Posterior cingulate gyrus (tissue), 11 donors: ENCODE data around the gene P4HB.
"Not testable (repeated sequence)": the region's sequence is repeated elsewhere in the genome, so short reads cannot be mapped to it uniquely, and the experiment has no call there.

Source experiments
- DNase-seq, 10 donors: peaks; one replicate each; pipeline versions ENCODE4 v3.0.0 to v3.0.0-alpha.2; 2020 to 2021; ENCODE audit warnings: mixed read lengths in 3 of 10
- intact Hi-C: fragments of 100-400 bp; cut with DNase I; formaldehyde crosslinking; loops from one replicate; pipeline ENCODE4 v1.15.1; 2023

P4HB gene

DNA sequence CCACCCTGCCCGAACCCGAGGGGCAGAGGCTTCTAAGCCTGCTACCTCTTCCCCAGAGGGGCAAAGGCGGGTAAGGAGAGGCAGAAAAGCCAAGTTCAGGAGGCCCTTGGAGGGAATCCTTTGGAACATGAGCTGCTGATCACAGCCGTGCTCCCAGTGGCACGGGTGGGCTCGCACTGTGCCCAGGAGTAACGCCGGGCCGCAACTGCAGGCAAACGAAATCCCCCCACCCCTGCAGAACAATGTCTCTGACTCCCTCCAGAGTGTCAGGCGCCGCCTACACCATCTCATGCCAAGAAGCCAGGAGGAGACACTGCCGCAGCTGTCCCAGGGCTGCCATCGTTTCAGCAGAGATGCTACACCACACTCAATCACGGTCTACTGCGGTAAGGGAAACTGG is 8.9 kb downstream of the P4HB start:
- DNase-seq = no peak
- intact Hi-C loops = no loop called here

- no peak for DNase-seq
- intact Hi-C loops = no loop called here
These were observed 10.9 kb downstream of the P4HB start for GRCh38 chr17:81849457-81849856.

DNA sequence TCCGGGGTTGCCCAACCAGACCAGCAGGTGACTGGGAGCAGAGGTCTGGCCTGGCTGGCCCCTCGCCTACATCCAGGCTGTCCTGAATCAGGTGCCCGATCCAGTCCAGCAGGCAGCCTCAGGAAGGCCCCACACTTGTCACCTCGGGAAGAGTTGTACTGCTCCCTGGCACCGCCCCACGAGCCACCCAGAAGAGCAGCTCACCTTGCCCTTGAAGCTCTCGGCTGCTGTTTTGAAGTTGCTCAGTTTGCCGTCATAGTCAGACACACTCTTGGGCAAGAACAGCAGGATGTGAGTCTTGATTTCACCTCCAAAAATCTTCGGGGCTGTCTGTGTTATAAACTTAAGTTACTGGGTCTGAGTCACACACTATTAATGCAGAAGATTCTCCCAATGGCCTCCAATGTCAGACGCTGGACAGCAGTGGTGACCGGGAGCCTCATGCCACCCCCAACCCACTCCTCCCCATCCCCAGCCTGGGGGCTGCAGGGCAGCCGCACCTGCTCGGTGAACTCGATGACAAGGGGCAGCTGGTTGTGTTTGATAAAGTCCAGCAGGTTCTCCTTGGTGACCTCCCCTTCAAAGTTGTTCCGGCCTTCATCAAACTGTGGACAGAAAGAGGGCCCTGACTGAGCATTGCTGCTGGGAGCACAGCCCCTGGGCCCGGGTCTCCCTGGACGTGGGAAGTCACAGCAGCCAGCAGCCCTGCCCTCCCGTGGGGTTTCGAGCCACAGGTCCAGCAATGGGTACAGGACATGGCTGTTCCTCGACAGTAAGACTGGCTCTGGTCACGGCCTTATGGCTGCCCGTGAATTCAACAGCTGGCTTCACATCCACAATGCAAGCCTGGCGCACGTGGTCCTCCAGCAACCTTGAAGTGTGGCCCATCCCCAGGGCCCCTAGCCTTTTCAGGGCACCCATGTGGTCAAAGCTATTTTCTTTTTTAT is 13.3 kb downstream of the P4HB start:
- DNase-seq = no peak
- intact Hi-C loops = no loop called here

DNA sequence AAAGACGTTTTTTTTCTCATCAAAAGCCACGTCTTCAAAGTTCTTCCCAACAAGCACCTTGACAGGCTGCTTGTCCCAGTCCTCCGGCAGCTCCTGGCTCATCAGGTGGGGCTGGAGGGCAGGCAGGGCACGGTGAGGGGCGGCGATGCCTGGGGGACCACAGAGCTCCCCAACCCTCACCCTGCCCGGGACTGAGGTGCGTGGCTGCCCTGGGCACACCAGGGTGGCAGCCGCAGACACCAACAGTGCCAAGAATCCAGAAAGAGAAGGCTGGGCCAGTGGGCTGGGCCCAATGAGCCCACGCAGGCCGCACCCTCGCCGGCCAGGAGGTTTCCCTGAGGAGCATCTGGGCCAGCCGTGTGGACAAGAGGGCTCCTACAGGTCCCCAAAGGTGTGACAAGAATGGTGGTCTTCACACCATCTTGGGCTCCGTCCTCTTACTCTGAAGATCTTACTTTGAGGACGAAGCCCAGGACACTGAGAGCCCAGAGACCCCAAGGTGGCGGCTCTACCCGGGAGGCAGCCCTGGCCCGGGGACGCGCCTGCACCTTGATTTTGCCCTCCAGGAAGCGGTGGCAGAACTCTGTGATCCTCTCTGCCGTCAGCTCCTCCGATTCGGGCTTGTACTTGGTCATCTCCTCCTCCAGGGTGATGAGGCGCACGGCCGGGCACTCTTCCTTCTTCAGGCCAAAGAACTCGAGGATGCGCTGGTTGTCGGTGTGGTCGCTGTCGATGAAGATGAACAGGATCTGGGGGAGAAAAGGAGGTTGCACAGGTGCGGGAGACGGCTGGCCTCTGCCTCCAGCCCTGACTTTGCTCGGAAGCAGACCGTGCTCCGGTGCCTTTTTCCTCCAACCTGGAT is 14.2 kb downstream of the P4HB start:
- intact Hi-C loops = no loop called here
- DNase-seq = no peak

- intact Hi-C loops = no loop called here
These were observed 15.0 kb downstream of the P4HB start for GRCh38 chr17:81845361-81845760.

DNA sequence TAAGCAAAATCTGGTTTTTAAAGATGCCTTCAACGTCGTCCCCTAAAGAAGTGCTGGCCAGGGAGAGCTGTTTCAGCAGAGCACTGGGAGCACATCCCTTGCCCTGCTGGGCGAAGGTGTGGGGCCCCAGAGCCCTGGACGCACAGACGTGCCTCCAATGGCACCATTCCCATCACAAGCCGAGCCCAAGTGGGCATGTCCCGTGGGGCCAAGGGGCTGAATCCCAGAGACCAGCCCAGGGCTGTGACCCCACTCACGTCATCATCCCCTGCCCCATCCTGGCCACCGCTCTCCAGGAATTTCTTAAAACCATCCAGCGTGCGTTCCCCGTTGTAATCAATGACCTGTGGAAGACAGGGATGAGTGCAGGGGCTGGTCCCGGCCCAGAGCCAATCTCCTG is 15.4 kb downstream of the P4HB start:
- DNase-seq = no peak
- intact Hi-C loops = no loop called here

More at GRCh38 chr17:81845361-81845760, 15.0 kb downstream of the P4HB start:
- no peak for DNase-seq

- DNase-seq = no peak
- intact Hi-C loops = no loop called here
These were observed 15.9 kb downstream of the P4HB start for GRCh38 chr17:81844327-81844851.

- DNase-seq = no peak
- intact Hi-C loops = no loop called here
These were observed 16.5 kb downstream of the P4HB start for GRCh38 chr17:81843713-81844326.

GRCh38 chr17:81842725-81843504 is 17.4 kb downstream of the P4HB start:
- DNase-seq = no peak
- intact Hi-C loops = no loop called here

DNA sequence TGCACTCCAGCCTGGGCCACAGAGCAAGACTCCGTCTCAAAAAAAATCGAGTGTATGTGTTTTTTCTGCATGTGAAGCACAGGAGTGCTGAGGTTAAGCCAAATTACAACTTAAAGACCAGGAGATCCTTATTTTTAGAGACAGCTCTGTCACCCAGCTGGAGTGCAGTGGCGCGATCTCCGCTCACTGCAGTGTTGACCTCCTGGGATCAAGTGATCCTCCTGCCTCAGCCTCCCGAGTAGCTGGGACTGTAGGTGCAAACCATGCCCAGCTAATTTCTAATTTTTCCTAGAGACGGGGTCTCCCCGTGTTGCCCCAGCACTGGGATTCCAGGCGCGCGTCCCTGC is 18.0 kb downstream of the P4HB start:
- DNase-seq = no peak
- intact Hi-C loops = no loop called here

DNA sequence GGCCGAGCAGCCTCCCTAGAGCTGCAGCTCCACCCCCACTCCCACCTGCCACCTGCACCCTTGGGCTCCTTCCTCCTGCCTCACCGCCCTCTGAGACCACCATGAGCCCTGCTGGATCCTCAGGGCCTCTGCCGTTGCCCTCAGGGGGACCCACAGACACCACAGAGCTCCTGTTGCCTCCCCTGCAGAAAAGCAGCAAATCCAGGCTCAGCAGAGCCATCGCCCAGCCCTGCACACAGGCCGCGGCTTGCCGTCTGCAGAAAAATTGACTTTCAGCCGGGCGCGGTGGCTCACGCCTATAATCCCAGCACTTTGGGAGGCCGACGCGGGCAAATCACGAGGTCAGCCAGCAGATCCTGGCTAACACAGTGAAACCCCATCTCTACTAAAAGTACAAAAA is 18.5 kb downstream of the P4HB start:
- intact Hi-C loops = no loop called here
- DNase-seq = no peak

DNA sequence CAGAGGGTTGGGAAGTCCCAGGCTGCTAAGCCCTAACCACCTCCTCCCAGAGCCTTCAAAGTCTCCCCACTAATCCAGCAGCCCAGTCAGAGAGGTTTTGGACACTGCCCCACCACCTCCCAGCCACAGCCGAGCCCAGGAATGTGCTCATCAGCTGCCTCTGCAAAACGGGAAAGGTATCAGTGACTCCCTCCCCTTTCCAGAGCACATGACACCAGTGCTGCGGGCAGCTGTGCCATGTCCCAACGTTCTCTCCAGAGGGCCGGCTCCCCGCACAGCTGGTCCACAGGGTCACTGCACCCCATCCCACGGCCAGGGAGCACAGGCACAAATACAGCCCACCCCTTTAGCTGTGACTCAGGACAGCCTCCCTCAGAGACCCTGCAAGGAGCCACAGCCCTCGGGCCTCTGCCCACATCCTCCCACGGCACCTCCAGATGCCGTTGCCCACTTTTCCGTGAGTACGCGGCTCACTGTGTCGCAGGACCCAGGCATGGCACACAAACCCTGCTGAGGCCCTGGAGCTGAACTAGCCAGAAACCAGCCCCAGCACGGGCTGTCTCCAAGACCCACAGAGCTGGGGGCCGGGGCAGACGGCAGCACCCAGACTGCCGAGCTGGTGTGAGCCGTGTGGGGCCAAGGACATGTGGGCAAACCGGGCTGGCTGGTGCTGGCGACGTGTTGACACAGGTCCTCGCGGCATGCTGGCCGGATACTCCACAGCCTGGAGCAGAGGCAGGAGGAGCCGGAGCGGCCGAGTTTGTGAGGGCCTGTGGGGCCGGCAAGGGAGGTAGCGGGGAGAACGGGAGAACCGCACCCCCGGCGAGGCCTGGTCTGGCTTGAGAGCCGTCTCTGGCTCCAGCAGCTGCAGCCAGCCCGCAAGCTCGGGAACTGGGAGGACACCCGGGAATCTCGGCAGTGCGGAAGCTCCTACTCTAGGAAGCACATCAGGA is 19.2 kb downstream of the P4HB start:
- DNase-seq = no peak

GRCh38 chr17:81840059-81840458 is 20.3 kb downstream of the P4HB start:
- DNase-seq, intact Hi-C loops: not testable (repeated sequence)

More for the DNA sequence above, 19.2 kb downstream of the P4HB start:
- intact Hi-C loops = no loop called here

DNA sequence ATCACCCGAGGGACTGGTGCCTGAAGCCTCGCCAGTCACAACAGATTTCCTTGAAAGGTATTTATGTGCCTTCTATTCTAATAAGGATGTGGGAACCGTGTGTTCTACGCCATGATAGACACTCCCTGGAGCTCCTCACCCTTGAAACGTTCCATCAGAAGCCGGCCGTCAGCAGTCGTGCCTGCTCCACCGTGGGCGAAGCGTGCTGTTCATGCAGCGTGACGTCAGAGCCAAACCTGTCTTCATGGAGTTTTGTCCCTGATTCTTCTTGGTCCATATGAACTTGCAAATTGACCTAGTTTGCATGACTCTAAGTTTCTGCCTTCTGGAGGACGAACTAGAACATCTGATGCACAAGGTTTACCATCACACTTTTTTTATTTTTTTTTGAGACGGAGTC is 21.0 kb downstream of the P4HB start:
- no peak for DNase-seq
- intact Hi-C loops = no loop called here

- no peak for DNase-seq
- intact Hi-C loops = no loop called here
These were observed 21.5 kb downstream of the P4HB start for GRCh38 chr17:81838753-81839255.

GRCh38 chr17:81837641-81838040 is 22.7 kb downstream of the P4HB start:
- no peak for DNase-seq
- intact Hi-C loops = no loop called here

DNA sequence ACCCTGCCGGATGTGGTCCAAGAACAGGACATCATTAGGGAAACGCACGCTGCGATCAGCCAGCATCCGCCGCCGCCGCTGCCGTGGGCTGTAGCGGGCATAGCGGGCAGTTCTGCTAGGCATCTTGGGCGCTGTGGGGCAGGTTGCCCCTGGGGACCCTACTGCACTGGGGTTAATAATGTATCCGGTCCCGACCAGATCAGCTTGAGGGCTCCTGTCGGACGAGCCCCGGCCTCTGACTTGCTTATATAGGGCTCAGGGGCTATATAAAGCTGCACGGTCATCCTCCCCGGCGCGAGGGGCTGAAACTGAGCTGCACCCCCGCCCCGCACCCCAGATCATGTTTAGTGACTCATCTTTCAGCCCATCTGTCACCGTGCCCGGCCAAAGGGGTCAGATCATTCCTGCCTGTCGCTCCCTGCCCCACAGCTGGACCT is 25.5 kb downstream of the P4HB start, which contains the start of gene PPP1R27:
Gene PPP1R27, minus strand, starts transcription at position 220 of the 437 bp plus-strand sequence. Its CDS starts 97 bp downstream, at position 123.
- no peak for DNase-seq
- intact Hi-C loops = no loop called here
